ENCODE measurements around the gene SLC38A7. TPM values are rescaled to one million over a fixed set of nuclear protein-coding genes. Genes with fewer than 3 reads are reported as not detected.

SLC38A7 gene, protein sequence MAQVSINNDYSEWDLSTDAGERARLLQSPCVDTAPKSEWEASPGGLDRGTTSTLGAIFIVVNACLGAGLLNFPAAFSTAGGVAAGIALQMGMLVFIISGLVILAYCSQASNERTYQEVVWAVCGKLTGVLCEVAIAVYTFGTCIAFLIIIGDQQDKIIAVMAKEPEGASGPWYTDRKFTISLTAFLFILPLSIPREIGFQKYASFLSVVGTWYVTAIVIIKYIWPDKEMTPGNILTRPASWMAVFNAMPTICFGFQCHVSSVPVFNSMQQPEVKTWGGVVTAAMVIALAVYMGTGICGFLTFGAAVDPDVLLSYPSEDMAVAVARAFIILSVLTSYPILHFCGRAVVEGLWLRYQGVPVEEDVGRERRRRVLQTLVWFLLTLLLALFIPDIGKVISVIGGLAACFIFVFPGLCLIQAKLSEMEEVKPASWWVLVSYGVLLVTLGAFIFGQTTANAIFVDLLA
- 26.6 and 35.4 TPM in 2 replicates for total RNA-seq

DNA sequence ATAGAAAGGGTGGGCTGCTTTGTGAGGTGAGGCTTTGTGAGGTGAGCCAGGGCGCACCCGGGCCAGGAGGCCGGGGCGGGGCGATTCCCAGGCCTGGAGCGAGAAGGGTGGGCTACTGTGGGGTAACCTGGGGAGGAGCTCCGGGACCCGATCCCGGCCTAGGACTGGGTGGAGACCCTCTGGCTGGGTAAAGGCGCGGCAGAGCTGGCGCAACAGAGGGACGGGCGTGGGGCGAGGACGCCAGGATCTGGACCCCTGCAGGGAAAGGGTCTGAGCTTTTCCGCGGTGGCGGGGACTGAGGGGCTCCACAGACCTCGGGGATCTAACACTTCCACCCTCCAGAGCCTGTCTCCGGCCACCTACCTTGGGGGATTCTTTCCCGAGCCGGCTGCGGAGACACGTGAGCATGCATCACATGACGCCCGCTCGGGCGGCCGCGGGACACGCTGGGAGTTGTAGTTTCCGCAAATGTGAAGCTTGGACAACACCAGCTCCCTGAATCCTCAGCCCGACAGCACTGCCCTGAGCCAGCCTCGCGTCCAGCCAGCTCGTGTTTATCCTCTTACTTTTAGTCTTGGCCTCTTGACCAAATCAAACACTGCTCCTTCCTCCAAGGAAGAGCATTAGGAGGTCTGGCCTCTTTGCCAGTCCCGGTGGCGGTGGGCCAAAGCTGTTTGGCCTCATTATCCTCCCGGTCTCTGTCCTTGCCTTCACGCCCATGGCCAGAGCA is at the start of gene SLC38A7:
Gene SLC38A7, minus strand, starts transcription at position 417 of the 730 bp plus-strand sequence. CDS start 4,644 bp downstream, outside the sequence.

DNA sequence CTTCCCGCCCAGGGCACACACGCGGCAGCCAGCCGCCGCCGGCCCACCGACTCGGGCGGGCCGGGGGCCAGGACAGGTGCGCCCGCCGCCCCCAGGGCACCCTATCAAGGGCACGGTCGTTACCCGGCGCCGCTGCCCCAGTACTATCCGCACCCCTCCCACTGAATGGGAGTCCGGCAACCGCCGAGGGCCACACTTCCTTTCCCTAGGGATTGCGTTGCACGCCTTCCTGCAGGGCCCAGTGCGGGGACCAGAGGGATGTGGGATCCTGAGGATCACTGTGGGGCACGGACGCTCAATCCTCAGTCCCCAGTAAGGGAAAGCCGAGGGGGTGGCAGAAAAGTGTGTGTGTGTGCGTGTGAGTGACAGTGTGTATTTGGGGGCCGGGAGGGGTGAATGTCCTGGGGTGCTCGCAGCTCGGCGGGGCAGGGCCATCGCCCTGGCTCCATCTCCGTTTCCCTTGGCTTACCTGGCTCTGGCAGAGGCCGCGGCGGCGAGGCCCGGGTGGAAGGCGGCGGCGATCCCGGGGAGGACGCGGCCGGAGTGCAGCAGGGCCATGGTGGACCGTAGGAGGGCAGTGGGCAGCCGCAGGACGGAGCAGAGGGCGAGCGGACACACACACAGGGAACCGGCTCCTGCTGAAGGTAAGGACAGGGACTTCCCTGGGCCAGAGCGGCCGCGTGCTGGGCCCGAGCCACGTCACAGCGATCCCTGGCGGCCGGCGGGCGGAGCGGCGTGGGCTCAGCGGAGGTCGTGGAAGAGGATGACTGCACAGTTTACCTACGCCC is 49.3 kb upstream of the SLC38A7 start, which contains the start of gene GOT2:
Gene GOT2, minus strand, starts transcription at position 646 of the 788 bp plus-strand sequence. Its CDS starts 88 bp downstream, at position 558.

DNA sequence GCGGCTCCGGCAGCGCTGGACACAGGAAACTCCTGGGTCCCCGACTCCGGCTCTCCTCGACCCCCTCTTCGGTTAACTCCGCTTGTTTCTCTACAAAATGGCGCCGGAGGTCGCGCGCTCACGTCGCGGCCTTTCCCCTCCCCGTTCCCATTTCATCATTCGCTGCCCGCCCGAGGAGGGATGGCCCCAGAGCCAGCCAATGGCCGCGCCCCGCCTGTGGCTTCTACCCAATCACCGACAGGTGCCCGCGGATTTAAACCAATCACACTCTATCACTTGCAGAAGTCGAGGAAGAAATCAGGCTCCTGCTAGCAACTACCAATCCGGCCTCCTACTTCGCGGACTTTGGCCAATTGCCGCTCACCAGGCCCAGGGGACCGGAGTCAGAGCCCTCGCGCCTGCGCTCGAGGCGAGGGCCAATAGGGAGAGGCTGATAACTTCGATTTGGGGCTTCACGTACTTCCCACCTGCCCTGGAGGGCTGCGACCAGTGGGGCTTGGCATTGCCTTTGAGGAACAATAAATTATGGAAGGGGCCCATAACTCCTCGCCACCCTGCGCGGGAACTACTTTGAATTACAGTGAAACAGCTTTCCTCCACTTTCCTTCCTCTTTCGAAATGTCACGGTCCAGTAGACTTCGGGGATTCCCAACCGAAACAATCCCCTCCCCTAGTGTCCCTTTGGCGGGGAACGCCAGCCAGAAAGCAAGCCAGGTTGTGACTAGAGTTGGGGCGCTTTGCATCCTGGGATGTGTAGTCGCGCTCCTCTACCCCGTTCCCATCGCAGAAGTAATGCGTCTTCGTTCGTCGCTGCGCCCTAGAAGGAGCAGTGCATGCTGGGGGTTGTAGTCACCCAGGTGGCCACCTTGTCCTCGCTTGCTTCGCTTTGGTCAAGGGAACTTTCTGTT is 54.6 kb downstream of the SLC38A7 start, which contains the start of gene CNOT1:
Gene CNOT1, minus strand, starts transcription at position 94 of the 908 bp plus-strand sequence. CDS start 30,489 bp downstream, outside the sequence.

Other genes with a start within 250 kb of the SLC38A7 start
- gene NDRG4, start 184.6 kb downstream of the SLC38A7 start, total RNA-seq, result 18.2 and 35.3 TPM in 2 replicates
- gene SETD6, start 169.3 kb downstream of the SLC38A7 start, total RNA-seq, result 8.4 and 9.0 TPM in 2 replicates
- gene CNOT1, start 54.9 kb downstream of the SLC38A7 start, total RNA-seq, result 142 and 175 TPM in 2 replicates
- 27.3 and 53.7 TPM in 2 replicates for gene GOT2, start 49.5 kb upstream of the SLC38A7 start, total RNA-seq

Measured in smooth muscle cell of trachea (primary cell).